HepG2 (cell line): ENCODE measurements around the gene DCUN1D2. TPM values are rescaled to one million over a fixed set of nuclear protein-coding genes. Genes with fewer than 3 reads are reported as not detected.
A peak's percentile ranks its signal among the peaks of the same experiment; 100 is the strongest.

Experiments
- ELF4 ChIP-seq: sonication (generic); formaldehyde crosslinking; IDR thresholded peaks from 2 replicates; pipeline ENCODE4 v1.5.0; 2020; ENCODE audit warnings: missing genetic modification reagents, mild to moderate bottlenecking, moderate library complexity, borderline replicate concordance
- ETV5 ChIP-seq: IDR thresholded peaks from 2 replicates; pipeline ENCODE4 v1.6.1; 2018; ENCODE audit warnings: missing biosample characterization, missing genetic modification reagents, inconsistent platforms, borderline replicate concordance
- FOXA1 ChIP-seq, 2 experiments: fragments of 450-650 bp in 1 of 2; sonication (generic) in 1 of 2; formaldehyde crosslinking in 1 of 2; IDR thresholded peaks; 2 replicates each; pipeline versions ENCODE4 v1.4.0 to v1.6.1; 2016 to 2020; ENCODE audit warnings: missing genetic modification reagents in 1 of 2
- HDAC2 ChIP-seq: sonication (generic); formaldehyde crosslinking; IDR thresholded peaks from 2 replicates; pipeline ENCODE4 v1.4.0; 2020; ENCODE audit warnings: missing genetic modification reagents
- HHEX ChIP-seq: IDR thresholded peaks from 2 replicates; pipeline ENCODE4 v1.6.1; 2016; ENCODE audit warnings: control low read depth
- PITX1 ChIP-seq: sonication (generic); formaldehyde crosslinking; IDR thresholded peaks from 2 replicates; pipeline ENCODE4 v1.5.1; 2020; ENCODE audit warnings: mild to moderate bottlenecking, missing genetic modification reagents
- REST ChIP-seq, 2 experiments: IDR thresholded peaks; 2 replicates each; pipeline ENCODE4 v1.6.1; 2011 to 2012; ENCODE audit warnings: low read length in 2 of 2, borderline replicate concordance in 1 of 2, low read depth in 1 of 2, mild to moderate bottlenecking in 1 of 2, moderate library complexity in 1 of 2
- SIX1 ChIP-seq: sonication (generic); formaldehyde crosslinking; IDR thresholded peaks from 2 replicates; pipeline ENCODE4 v1.4.0; 2020; ENCODE audit warnings: missing genetic modification reagents, borderline replicate concordance
- SNAPC4 ChIP-seq: sonication (generic); formaldehyde crosslinking; IDR thresholded peaks from 2 replicates; pipeline ENCODE4 v1.4.0; 2020; ENCODE audit warnings: mild to moderate bottlenecking, missing genetic modification reagents
- STAG1 ChIP-seq: sonication (generic); formaldehyde crosslinking; IDR thresholded peaks from 2 replicates; pipeline ENCODE4 v1.4.0; 2020; ENCODE audit warnings: missing genetic modification reagents
- ZBTB1 ChIP-seq: sonication (generic); formaldehyde crosslinking; IDR thresholded peaks from 2 replicates; pipeline ENCODE4 v1.4.0; 2020; ENCODE audit warnings: missing genetic modification reagents, borderline replicate concordance
- ZMYM3 ChIP-seq: sonication (generic); formaldehyde crosslinking; IDR thresholded peaks from 2 replicates; pipeline ENCODE4 v1.5.1; 2020; ENCODE audit warnings: mild to moderate bottlenecking, missing genetic modification reagents
- ZNF44 ChIP-seq: sonication (generic); formaldehyde crosslinking; IDR thresholded peaks from 2 replicates; pipeline ENCODE4 v1.5.1; 2020; ENCODE audit warnings: mild to moderate bottlenecking, missing genetic modification reagents
- ZNF770 ChIP-seq: sonication (generic); formaldehyde crosslinking; IDR thresholded peaks from 2 replicates; pipeline ENCODE4 v1.5.0; 2020; ENCODE audit warnings: mild to moderate bottlenecking, missing genetic modification reagents
- ZNF788 ChIP-seq: sonication (generic); formaldehyde crosslinking; IDR thresholded peaks from 2 replicates; pipeline ENCODE4 v1.5.0; 2020; ENCODE audit warnings: mild to moderate bottlenecking, missing genetic modification reagents, borderline replicate concordance
- ZNF790 ChIP-seq: sonication (generic); formaldehyde crosslinking; IDR thresholded peaks from 2 replicates; pipeline ENCODE4 v1.8.0; 2022; ENCODE audit warnings: missing genetic modification reagents, mild to moderate bottlenecking, borderline replicate concordance
- ZSCAN29 ChIP-seq: sonication (generic); formaldehyde crosslinking; conservative IDR thresholded peaks from 2 replicates; pipeline ENCODE4 v1.4.0; 2020; ENCODE audit warnings: mild to moderate bottlenecking, missing genetic modification reagents
- polyA plus RNA-seq, 8 experiments: library from polyadenylated mRNA; depleted of rRNA in 3 of 8; stranded (reverse) in 7 of 8; unstranded in 1 of 8; fragments of >200 nt; fragmentation: Illumina TruSeq in 4 of 8; extraction: Trizol in 4 of 8; gene quantifications; 2 replicates each; pipeline versions ENCODE4 v1.2.1 to v1.2.3, GENCODE V29; 2011 to 2016; ENCODE audit warnings: low read depth in 4 of 8, missing spikeins in 1 of 8, mixed read lengths in 1 of 8; ENCODE audit not compliant: insufficient read depth in 1 of 8
- total RNA-seq, 5 experiments: library from RNA; depleted of rRNA; stranded (reverse); fragments of >200 nt; fragmentation: Illumina TruSeq; extraction: Trizol; gene quantifications; 2 replicates each; pipeline ENCODE4 v1.2.3, GENCODE V29; 2016; ENCODE audit warnings: low read depth in 1 of 5
- TF ChIP-seq, protein P1 (sequence below), 2 experiments: fragments of 450-650 bp in 1 of 2; sonication (generic) in 1 of 2; formaldehyde crosslinking; IDR thresholded peaks; 2 replicates each; pipeline versions ENCODE4 v1.5.0 to v1.8.0; 2020 to 2022; ENCODE audit warnings: mild to moderate bottlenecking in 1 of 2, missing genetic modification reagents in 1 of 2

The DCUN1D2 gene
- total and polyA plus RNA-seq, 2 of the 13 experiments (the other 11 are each of a cell fraction or from before 2014, with no cell fraction given): 9.1 to 9.6 TPM

DNA sequence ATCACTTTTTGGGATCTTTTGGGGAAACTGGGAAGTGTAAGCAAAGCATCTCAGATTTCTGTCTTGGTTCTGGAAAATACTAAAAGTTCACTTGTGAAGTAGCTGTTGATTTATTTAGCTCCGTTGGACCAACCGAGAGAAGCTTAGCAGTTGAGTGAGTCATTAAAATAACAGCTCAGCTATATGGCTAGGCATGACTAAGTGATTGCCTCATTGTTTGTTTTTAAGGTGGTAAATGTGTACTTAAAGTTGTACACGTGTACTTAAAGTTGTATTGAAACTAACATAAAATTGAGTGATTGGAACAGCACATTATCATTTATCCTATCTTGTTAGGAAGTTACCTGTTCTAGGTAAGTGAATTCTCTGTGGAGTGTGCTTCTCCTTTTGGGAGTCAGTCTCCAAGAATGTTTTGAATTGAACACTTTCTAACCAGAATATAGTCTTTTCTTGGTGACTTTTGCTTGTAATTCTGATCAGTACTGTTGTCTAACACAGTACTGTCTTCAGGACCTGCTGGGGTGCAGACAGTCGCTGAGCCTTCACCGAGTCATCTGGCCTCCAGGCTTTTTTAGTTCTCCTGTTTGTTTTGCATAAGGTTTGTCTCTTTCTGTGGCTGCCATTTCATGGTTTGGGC, 2.9 kb upstream of the DCUN1D2 start (continued):
- TF ChIP-seq ZNF770 (no peak), ZSCAN29 (CRISPR knock-in tag) (no peak), ZMYM3 (CRISPR knock-in tag) (no peak), SIX1 (CRISPR knock-in tag) (no peak), SNAPC4 (CRISPR knock-in tag) (no peak), STAG1 (no peak), FOXA1 (IDR thresholded peaks at IDR 0.05) (no peak), FOXA1 (CRISPR knock-in tag; IDR thresholded peaks at IDR 0.05) (peak; percentile 77), ZNF790 (CRISPR knock-in tag) (no peak), PITX1 (CRISPR knock-in tag) (no peak), ETV5 (CRISPR knock-in tag) (no peak), ZNF44 (no peak), ZBTB1 (CRISPR knock-in tag) (no peak), ELF4 (CRISPR knock-in tag) (no peak), HDAC2 (CRISPR knock-in tag) (peak; percentile 76), REST (IDR thresholded peaks at IDR 0.05; ENCODE audit: borderline replicate concordance in 1 of 2, low read depth in 1 of 2, low read length in 2 of 2) (no peak), ZNF788 (no peak), HHEX (CRISPR knock-in tag) (no peak)
- TF ChIP-seq, protein P1, sequence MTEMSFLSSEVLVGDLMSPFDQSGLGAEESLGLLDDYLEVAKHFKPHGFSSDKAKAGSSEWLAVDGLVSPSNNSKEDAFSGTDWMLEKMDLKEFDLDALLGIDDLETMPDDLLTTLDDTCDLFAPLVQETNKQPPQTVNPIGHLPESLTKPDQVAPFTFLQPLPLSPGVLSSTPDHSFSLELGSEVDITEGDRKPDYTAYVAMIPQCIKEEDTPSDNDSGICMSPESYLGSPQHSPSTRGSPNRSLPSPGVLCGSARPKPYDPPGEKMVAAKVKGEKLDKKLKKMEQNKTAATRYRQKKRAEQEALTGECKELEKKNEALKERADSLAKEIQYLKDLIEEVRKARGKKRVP (CRISPR knock-in tag; IDR thresholded peaks at IDR 0.05): peak in 1 of 2 experiments; percentile 87; a peak in 2 of 4 replicates
